Gastrocnemius medialis (tissue), 4 donors: ENCODE results near the gene SDS. TPM values are rescaled to one million over a fixed set of nuclear protein-coding genes. Genes with fewer than 3 reads are reported as not detected.

ENCODE experiments used
- ATAC-seq, 2 donors: fragments of 150-250 bp; one replicate each; pipeline ENCODE4 v1.9.1; 2016
- DNase-seq, 2 donors: peaks; one replicate each; pipeline ENCODE4 v3.0.0-alpha.2; 2019
- H3K27ac ChIP-seq, 4 donors: fragments of 200-600 bp; sonication (generic); 1 replicate in 1 of 4; 2 replicates in 3 of 4; pipeline ENCODE4 v1.5.1; 2016 to 2018; ENCODE audit warnings: mild to moderate bottlenecking in 2 of 4, moderate library complexity in 1 of 4
- H3K27me3 ChIP-seq, 3 donors: fragments of 200-600 bp; sonication (generic) in 2 of 3; 1 replicate in 1 of 3; 2 replicates in 2 of 3; pipeline versions ENCODE4 v1.5.1 to v1.6.0; 2016 to 2019; ENCODE audit warnings: mild to moderate bottlenecking in 1 of 3, moderate library complexity in 1 of 3
- H3K36me3 ChIP-seq, 2 donors: fragments of 200-600 bp; sonication (generic) in 1 of 2; one replicate each; pipeline ENCODE4 v1.5.1; 2017 to 2018
- H3K4me1 ChIP-seq, 2 donors: fragments of 200-600 bp; sonication (generic) in 1 of 2; one replicate each; pipeline ENCODE4 v1.5.1; 2016 to 2017; ENCODE audit warnings: mild to moderate bottlenecking in 2 of 2
- H3K4me3 ChIP-seq, 4 donors: fragments of 200-600 bp; sonication (generic) in 3 of 4; 1 replicate in 1 of 4; 2 replicates in 3 of 4; pipeline ENCODE4 v1.5.1; 2016 to 2019; ENCODE audit warnings: mild to moderate bottlenecking in 2 of 4
- H3K9me3 ChIP-seq, 3 donors: fragments of 200-600 bp; sonication (generic) in 2 of 3; 1 replicate in 1 of 3; 2 replicates in 2 of 3; pipeline ENCODE4 v1.5.1; 2016 to 2019
- CTCF ChIP-seq, 5 experiments: fragments of 450-650 bp in 3 of 5; fragments of 200-600 bp in 2 of 5; sonication (generic) in 2 of 5; IDR thresholded peaks in 4 of 5; conservative IDR thresholded peaks in 1 of 5; 1 replicate in 4 of 5; 2 replicates in 1 of 5; pipeline ENCODE4 v1.5.1; 2016 to 2019; ENCODE audit warnings: antibody characterized with exemption in 5 of 5, mild to moderate bottlenecking in 3 of 5, moderate library complexity in 3 of 5
- POLR2A ChIP-seq, 2 donors: fragments of 450-650 bp; IDR thresholded peaks; one replicate each; pipeline ENCODE4 v1.6.1; 2017; ENCODE audit warnings: antibody characterized with exemption in 2 of 2, mild to moderate bottlenecking in 2 of 2, moderate library complexity in 2 of 2
- in situ Hi-C, 4 donors: fragments of 200-750 bp; cut with MboI; loops; one replicate each; pipeline versions ENCODE4 v1.15.0 to v1.8.0; 2017; ENCODE audit warnings: low sequenced_read_pairs in 4 of 4
- intact Hi-C: fragments of 100-400 bp; cut with DNase I; formaldehyde crosslinking; loops from one replicate; pipeline ENCODE4 v1.15.1; 2023; ENCODE audit warnings: low total_unique reads
- total RNA-seq, 4 donors: library from RNA; depleted of rRNA; stranded (reverse); fragments of >200 nt; gene quantifications; one replicate each; pipeline versions ENCODE4 v1.1.0 to v1.2.3, GENCODE V29; 2016

Gene SDS
- total RNA-seq, 4 donors from 2014 or later, result 0.34 to 2.4 (median 0.86) TPM

- in situ Hi-C loops (no loop called here), intact Hi-C loops (no loop called here)
- Histone ChIP-seq H3K9me3 (no peaks in the 10 kb centered on the region), H3K27ac (no peak overlapping the region), H3K4me3 (no peak overlapping the region), H3K27me3 (peaks cover 0 to 10% (median 5%) of the 10 kb centered on the region in 3 donors), H3K36me3 (peaks cover 0 to 6% of the 10 kb centered on the region in 2 donors), H3K4me1 (no peaks in the 10 kb centered on the region)
- DNase-seq, result no peak
- no peak for TF ChIP-seq POLR2A (IDR thresholded peaks at IDR 0.05)
- no peak for TF ChIP-seq CTCF (IDR thresholded peaks at IDR 0.05 in 4 of 5, conservative IDR thresholded peaks at IDR 0.05 in 1 of 5)
- no peak for ATAC-seq
Measured at GRCh38 chr12:113395119-113395518, 8.6 kb downstream of the SDS start.

- Histone ChIP-seq H3K36me3 (peaks cover 0 to 13% of the 10 kb centered on the region in 2 donors), H3K27ac (no peak overlapping the region), H3K4me3 (no peak overlapping the region), H3K9me3 (no peaks in the 10 kb centered on the region), H3K4me1 (no peaks in the 10 kb centered on the region), H3K27me3 (peaks cover 0 to 10% (median 5%) of the 10 kb centered on the region in 3 donors)
- in situ Hi-C loops, result no loop called here
- intact Hi-C loops, result no loop called here
- no peak for ATAC-seq
- no peak for DNase-seq
- TF ChIP-seq CTCF (IDR thresholded peaks at IDR 0.05 in 4 of 5, conservative IDR thresholded peaks at IDR 0.05 in 1 of 5) (no peak), POLR2A (IDR thresholded peaks at IDR 0.05) (no peak)
Measured at GRCh38 chr12:113393749-113394148, 9.9 kb downstream of the SDS start.

GRCh38 chr12:113392988-113393579 lies 10.6 kb downstream of the SDS start:
- no peak for TF ChIP-seq CTCF (IDR thresholded peaks at IDR 0.05 in 4 of 5, conservative IDR thresholded peaks at IDR 0.05 in 1 of 5)
- no peak for TF ChIP-seq POLR2A (IDR thresholded peaks at IDR 0.05)
- Histone ChIP-seq H3K4me3 (no peak overlapping the region), H3K9me3 (no peaks in the 10 kb centered on the region), H3K27me3 (peaks cover 0 to 10% (median 4%) of the 10 kb centered on the region in 3 donors), H3K4me1 (no peaks in the 10 kb centered on the region), H3K27ac (no peak overlapping the region), H3K36me3 (peaks cover 0 to 20% of the 10 kb centered on the region in 2 donors)
- intact Hi-C loops (no loop called here), in situ Hi-C loops (no loop called here)
- DNase-seq (no peak), ATAC-seq (peak in 1 of 2 donors; percentile 6)

- peaks cover 0 to 26% of the 10 kb centered on the region in 2 donors for H3K36me3 ChIP-seq
Measured at GRCh38 chr12:113392520-113392919, 11.2 kb downstream of the SDS start.

More at GRCh38 chr12:113392520-113392919, 11.2 kb downstream of the SDS start:
- ATAC-seq (no peak), DNase-seq (no peak)
- Histone ChIP-seq H3K9me3 (no peaks in the 10 kb centered on the region), H3K4me1 (no peaks in the 10 kb centered on the region), H3K27ac (no peak overlapping the region), H3K27me3 (peaks cover 0 to 6% (median 0%) of the 10 kb centered on the region in 3 donors), H3K4me3 (no peak overlapping the region)
- TF ChIP-seq POLR2A (IDR thresholded peaks at IDR 0.05), result no peak
- TF ChIP-seq CTCF (IDR thresholded peaks at IDR 0.05 in 4 of 5, conservative IDR thresholded peaks at IDR 0.05 in 1 of 5), result no peak
- intact Hi-C loops (no loop called here), in situ Hi-C loops (no loop called here)
